Uterus (tissue), 4 donors: ENCODE results near the gene RAB14. TPM values are rescaled to one million over a fixed set of nuclear protein-coding genes. Genes with fewer than 3 reads are reported as not detected.

Source experiments
- DNase-seq, 2 donors: peaks; one replicate each; pipeline ENCODE4 v3.0.0-alpha.2; 2019 to 2020
- H3K27ac ChIP-seq, 2 donors: fragments of 200-600 bp; sonication (generic); 1 replicate in 1 of 2; 2 replicates in 1 of 2; pipeline ENCODE4 v1.5.1; 2016 to 2018
- H3K27me3 ChIP-seq, 2 donors: fragments of 200-600 bp; sonication (generic); one replicate each; pipeline ENCODE4 v1.5.1; 2018 to 2019; ENCODE audit warnings: control low read depth in 1 of 2
- H3K36me3 ChIP-seq, 2 donors: fragments of 200-600 bp; sonication (generic); one replicate each; pipeline ENCODE4 v1.5.1; 2019; ENCODE audit warnings: control low read depth in 1 of 2
- H3K4me1 ChIP-seq, 2 donors: fragments of 200-600 bp; sonication (generic); one replicate each; pipeline ENCODE4 v1.5.1; 2018 to 2019; ENCODE audit warnings: control low read depth in 1 of 2
- H3K4me3 ChIP-seq, 2 donors: fragments of 200-600 bp; sonication (generic); 1 replicate in 1 of 2; 2 replicates in 1 of 2; pipeline ENCODE4 v1.5.1; 2018 to 2019; ENCODE audit warnings: mild to moderate bottlenecking in 1 of 2
- H3K9me3 ChIP-seq, 2 donors: fragments of 200-600 bp; sonication (generic); one replicate each; pipeline ENCODE4 v1.5.1; 2019; ENCODE audit warnings: control low read depth in 1 of 2
- POLR2A ChIP-seq, 2 donors: fragments of 450-650 bp; IDR thresholded peaks; one replicate each; pipeline ENCODE4 v1.6.1; 2016; ENCODE audit warnings: antibody characterized with exemption in 2 of 2, mild to moderate bottlenecking in 1 of 2, moderate library complexity in 1 of 2
- intact Hi-C: fragments of 100-400 bp; cut with DNase I; formaldehyde crosslinking; loops from one replicate; pipeline ENCODE4 v1.15.1; 2023; ENCODE audit warnings: low total_unique reads
- total RNA-seq, 4 donors: library from RNA; depleted of rRNA in 3 of 4; stranded (reverse); fragments of >200 nt in 3 of 4; gene quantifications; one replicate each; pipeline versions ENCODE4 v1.1.0 to v1.2.4, GENCODE V29; 2014 to 2023
- TF ChIP-seq, protein P1 (sequence below), 4 experiments: fragments of 200-600 bp in 2 of 4; fragments of 450-650 bp in 2 of 4; sonication (generic) in 2 of 4; IDR thresholded peaks; one replicate each; pipeline ENCODE4 v1.5.1; 2016 to 2019; ENCODE audit warnings: antibody characterized with exemption in 4 of 4, mild to moderate bottlenecking in 2 of 4, moderate library complexity in 1 of 4
- donor health status: DM: yes; HTN: yes; CAD: no.

Gene RAB14
- total RNA-seq, 4 donors from 2014 or later = 13.6 to 69.0 (median 52.9) TPM

DNA sequence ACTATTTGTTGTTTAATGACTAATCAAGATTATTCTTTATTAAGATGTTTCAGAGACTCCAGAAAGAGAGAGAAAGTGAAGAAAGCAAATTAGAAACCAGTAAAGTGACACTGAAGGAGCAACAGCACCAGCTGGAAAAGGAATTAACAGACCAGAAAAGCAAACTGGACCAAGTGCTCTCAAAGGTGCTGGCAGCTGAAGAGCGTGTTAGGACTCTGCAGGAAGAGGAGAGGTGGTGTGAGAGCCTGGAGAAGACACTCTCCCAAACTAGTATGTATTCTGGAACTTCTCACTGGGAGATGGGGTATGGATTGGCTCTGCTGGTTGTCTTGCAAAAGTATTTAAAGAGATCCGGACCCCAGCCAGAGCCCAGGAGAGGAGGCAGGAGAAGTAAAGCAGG, 33.6 kb downstream of the RAB14 start:
- no peaks in the 10 kb centered on the region for H3K27me3 ChIP-seq
- no peak overlapping the region for H3K27ac ChIP-seq
- TF ChIP-seq, protein P1, sequence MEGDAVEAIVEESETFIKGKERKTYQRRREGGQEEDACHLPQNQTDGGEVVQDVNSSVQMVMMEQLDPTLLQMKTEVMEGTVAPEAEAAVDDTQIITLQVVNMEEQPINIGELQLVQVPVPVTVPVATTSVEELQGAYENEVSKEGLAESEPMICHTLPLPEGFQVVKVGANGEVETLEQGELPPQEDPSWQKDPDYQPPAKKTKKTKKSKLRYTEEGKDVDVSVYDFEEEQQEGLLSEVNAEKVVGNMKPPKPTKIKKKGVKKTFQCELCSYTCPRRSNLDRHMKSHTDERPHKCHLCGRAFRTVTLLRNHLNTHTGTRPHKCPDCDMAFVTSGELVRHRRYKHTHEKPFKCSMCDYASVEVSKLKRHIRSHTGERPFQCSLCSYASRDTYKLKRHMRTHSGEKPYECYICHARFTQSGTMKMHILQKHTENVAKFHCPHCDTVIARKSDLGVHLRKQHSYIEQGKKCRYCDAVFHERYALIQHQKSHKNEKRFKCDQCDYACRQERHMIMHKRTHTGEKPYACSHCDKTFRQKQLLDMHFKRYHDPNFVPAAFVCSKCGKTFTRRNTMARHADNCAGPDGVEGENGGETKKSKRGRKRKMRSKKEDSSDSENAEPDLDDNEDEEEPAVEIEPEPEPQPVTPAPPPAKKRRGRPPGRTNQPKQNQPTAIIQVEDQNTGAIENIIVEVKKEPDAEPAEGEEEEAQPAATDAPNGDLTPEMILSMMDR (IDR thresholded peaks at IDR 0.05) = no peak
- TF ChIP-seq POLR2A (IDR thresholded peaks at IDR 0.05) = no peak
- H3K4me1 ChIP-seq = no peaks in the 10 kb centered on the region
- no peaks in the 10 kb centered on the region for H3K36me3 ChIP-seq
- DNase-seq = no peak
- intact Hi-C loops = no loop called here
- no peaks in the 10 kb centered on the region for H3K9me3 ChIP-seq
- no peak overlapping the region for H3K4me3 ChIP-seq

DNA sequence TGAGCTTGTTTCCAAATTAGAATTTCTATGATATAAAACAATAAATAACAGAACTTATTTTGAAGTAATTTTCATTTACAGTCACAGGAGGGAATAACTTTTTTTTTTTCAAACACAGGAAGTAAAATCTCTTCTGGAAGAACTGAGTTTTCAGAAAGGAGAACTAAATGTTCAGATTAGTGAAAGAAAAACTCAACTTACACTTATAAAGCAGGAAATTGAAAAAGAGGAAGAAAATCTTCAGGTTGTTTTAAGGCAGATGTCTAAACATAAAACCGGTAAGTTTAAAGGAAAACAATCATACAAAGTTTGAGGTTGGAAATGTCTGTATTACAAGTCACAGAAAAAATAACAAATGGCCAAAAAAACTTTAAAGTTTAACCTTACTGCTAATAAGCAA, 41.6 kb downstream of the RAB14 start:
- peaks cover 0 to 4% of the 10 kb centered on the region in 2 donors for H3K36me3 ChIP-seq
- intact Hi-C loops = no loop called here
- DNase-seq = no peak
- H3K4me3 ChIP-seq = no peak overlapping the region
- H3K27me3 ChIP-seq = no peaks in the 10 kb centered on the region
- no peak for TF ChIP-seq POLR2A (IDR thresholded peaks at IDR 0.05)
- TF ChIP-seq, protein P1 (IDR thresholded peaks at IDR 0.05) = no peak
- H3K4me1 ChIP-seq = no peaks in the 10 kb centered on the region
- no peak overlapping the region for H3K27ac ChIP-seq
- no peaks in the 10 kb centered on the region for H3K9me3 ChIP-seq

DNA sequence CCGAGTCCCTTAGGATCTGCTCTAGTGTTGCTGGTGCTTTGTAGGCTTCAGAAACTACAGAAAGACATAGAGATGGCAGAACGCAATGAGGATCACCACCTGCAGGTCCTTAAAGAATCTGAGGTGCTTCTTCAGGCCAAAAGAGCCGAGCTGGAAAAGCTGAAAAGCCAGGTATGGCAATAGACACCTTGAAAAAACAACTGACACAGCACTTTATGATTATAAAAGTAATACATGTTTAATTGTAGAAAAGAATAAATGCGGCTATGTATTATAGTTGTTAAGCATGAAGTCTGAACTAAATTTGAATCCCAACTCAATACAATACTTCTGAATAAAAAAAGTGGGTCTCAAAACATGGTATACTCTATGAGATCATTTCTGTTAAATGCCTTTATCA, 43.7 kb downstream of the RAB14 start:
- Histone ChIP-seq H3K4me3 (no peak overlapping the region), H3K27ac (no peak overlapping the region), H3K36me3 (peaks cover 0 to 4% of the 10 kb centered on the region in 2 donors), H3K9me3 (no peaks in the 10 kb centered on the region), H3K27me3 (no peaks in the 10 kb centered on the region), H3K4me1 (no peaks in the 10 kb centered on the region)
- intact Hi-C loops = no loop called here
- TF ChIP-seq POLR2A (IDR thresholded peaks at IDR 0.05) = no peak
- DNase-seq = no peak

DNA sequence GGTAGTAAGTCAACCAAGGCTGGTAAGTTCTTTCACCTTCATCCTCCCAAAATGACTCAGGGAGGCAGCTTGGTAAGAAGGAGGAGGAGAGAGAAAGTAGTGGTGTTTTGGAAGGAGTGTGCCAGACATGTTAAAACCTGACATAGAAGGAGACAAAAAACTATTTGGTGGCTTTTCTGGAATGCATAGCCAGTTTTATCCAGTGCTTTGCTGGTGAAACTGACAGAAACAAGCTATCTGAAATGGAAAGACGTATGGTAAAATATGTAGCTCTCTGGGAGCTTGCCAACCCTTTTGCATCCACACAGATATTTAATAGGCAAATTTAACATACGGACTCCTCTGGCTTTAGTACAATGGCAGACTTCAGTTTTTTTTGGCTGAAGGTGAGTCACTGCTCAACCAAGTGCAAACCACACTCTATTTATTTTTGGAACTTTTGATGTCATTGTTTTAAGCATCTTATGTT, 45.4 kb downstream of the RAB14 start:
- TF ChIP-seq, protein P1 (IDR thresholded peaks at IDR 0.05) = no peak
- no peak for TF ChIP-seq POLR2A (IDR thresholded peaks at IDR 0.05)
- no peaks in the 10 kb centered on the region for H3K9me3 ChIP-seq
- no peak overlapping the region for H3K27ac ChIP-seq
- H3K4me1 ChIP-seq = no peaks in the 10 kb centered on the region
- no peak overlapping the region for H3K4me3 ChIP-seq
- intact Hi-C loops = no loop called here
- DNase-seq = no peak
- H3K36me3 ChIP-seq = peaks cover 0 to 4% of the 10 kb centered on the region in 2 donors
- no peaks in the 10 kb centered on the region for H3K27me3 ChIP-seq

DNA sequence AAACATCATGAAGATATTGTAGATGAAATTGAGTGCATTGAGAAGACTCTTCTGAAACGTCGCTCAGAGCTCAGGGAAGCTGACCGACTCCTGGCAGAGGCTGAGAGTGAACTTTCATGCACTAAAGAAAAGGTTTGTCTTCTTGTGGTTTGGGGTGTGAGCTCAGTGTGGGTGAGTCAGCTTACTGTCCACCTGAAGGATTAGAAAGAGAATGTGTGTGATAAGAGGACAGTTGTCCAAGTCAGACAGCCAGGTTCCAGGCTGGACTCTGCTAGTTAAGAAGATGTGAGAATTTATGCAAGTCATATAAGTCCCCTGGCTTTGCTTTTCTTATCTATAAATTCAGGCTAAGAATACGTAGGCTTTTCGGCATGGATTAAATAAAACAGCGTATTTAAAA, 46.9 kb downstream of the RAB14 start:
- intact Hi-C loops = no loop called here

More for the DNA sequence above, 46.9 kb downstream of the RAB14 start:
- H3K4me3 ChIP-seq = no peak overlapping the region
- no peak overlapping the region for H3K27ac ChIP-seq
- peaks cover 0 to 4% of the 10 kb centered on the region in 2 donors for H3K36me3 ChIP-seq
- no peaks in the 10 kb centered on the region for H3K27me3 ChIP-seq
- DNase-seq = no peak
- no peak for TF ChIP-seq POLR2A (IDR thresholded peaks at IDR 0.05)
- TF ChIP-seq, protein P1 (IDR thresholded peaks at IDR 0.05) = no peak
- H3K4me1 ChIP-seq = no peaks in the 10 kb centered on the region
- H3K9me3 ChIP-seq = no peaks in the 10 kb centered on the region
